Measurements from ENCODE around the gene ANKRD13A.

GRCh38 chr12:109999983-110000505 lies 814 bp downstream of the ANKRD13A start:
- TF ChIP-seq CTCF (IDR thresholded peaks at IDR 0.05) = no peak
- no peak for TF ChIP-seq POLR2A (IDR thresholded peaks at IDR 0.05)

Data from tibial nerve (tissue), 3 donors.